Ovary (tissue), 9 donors: ENCODE results near the gene ABI3. TPM values are rescaled to one million over a fixed set of nuclear protein-coding genes. Genes with fewer than 3 reads are reported as not detected.
"Not testable (repeated sequence)": the region's sequence is repeated elsewhere in the genome, so short reads cannot be mapped to it uniquely, and the experiment has no call there.

Source experiments
- DNase-seq, 5 donors: peaks; one replicate each; pipeline ENCODE4 v3.0.0-alpha.2; 2019 to 2020
- H3K27ac ChIP-seq, 2 donors: fragments of 200-600 bp; one replicate each; pipeline versions ENCODE4 v1.5.1 to v1.8.0; 2019 to 2022
- H3K27me3 ChIP-seq: fragments of 200-600 bp; one replicate; pipeline ENCODE4 v1.8.0; 2022
- H3K36me3 ChIP-seq: fragments of 200-600 bp; sonication (generic); one replicate; pipeline ENCODE4 v1.5.1; 2019
- H3K4me1 ChIP-seq: one replicate; pipeline ENCODE4 v1.8.1; 2013; ENCODE audit warnings: mild to moderate bottlenecking, moderate library complexity; ENCODE audit not compliant: insufficient read depth
- H3K4me3 ChIP-seq: fragments of 200-600 bp; sonication (generic); one replicate; pipeline ENCODE4 v1.5.1; 2017
- H3K9me3 ChIP-seq, 2 donors: fragments of 200-600 bp in 1 of 2; sonication (generic) in 1 of 2; one replicate each; pipeline versions ENCODE4 v1.5.1 to v1.8.1; 2013 to 2019; ENCODE audit warnings: mild to moderate bottlenecking in 1 of 2, moderate library complexity in 1 of 2
- CTCF ChIP-seq, 3 donors: fragments of 450-650 bp in 2 of 3; fragments of 200-600 bp in 1 of 3; IDR thresholded peaks; one replicate each; pipeline versions ENCODE4 v1.5.1 to v1.8.0; 2016 to 2022; ENCODE audit warnings: antibody characterized with exemption in 3 of 3, mild to moderate bottlenecking in 1 of 3
- EP300 ChIP-seq: sonication (generic); formaldehyde crosslinking; IDR thresholded peaks from one replicate; pipeline ENCODE4 v1.6.1; 2017; ENCODE audit warnings: antibody characterized with exemption
- POLR2A ChIP-seq: fragments of 450-650 bp; IDR thresholded peaks from one replicate; pipeline ENCODE4 v1.6.1; 2017; ENCODE audit warnings: antibody characterized with exemption, mild to moderate bottlenecking, moderate library complexity
- WGBS, 3 donors: extraction: QIAGEN DNeasy Blood & Tissue Kit in 1 of 3; methylation state at CpG; one replicate each; pipeline versions ENCODE4 v1.1.5 to v1.1.7; 2013 to 2017; 5-methylcytosine and 5-hydroxymethylcytosine counted together
- intact Hi-C, 4 donors: fragments of 100-400 bp; cut with DNase I; formaldehyde crosslinking; loops; one replicate each; pipeline versions ENCODE4 v1.11.0 to v1.15.1; 2022 to 2023
- polyA plus RNA-seq, 2 donors: library from polyadenylated mRNA; stranded (reverse); fragments of 200-250 nt in 1 of 2; fragments of 350-450 nt in 1 of 2; fragmentation: Illumina TruSeq in 1 of 2; extraction: RNeasy Lipid Tissue Mini Kit (QIAGEN cat#74804) in 1 of 2; gene quantifications; one replicate each; pipeline ENCODE4 v1.2.3, GENCODE V29; 2013 to 2014
- total RNA-seq, 7 donors: library from RNA; depleted of rRNA in 2 of 7; stranded (reverse); fragments of >200 nt in 2 of 7; fragmentation: NEBNext Ultra II Directional in 3 of 7; extraction: Animal tissue kit (Norgen Biotek cat#: 25700) in 3 of 7; gene quantifications; one replicate each; pipeline versions ENCODE4 v1.1.0 to v1.2.4, GENCODE V29; 2016 to 2023
- donor health status: DM: no; HTN: no; CAD: no; lungs with moderate emphysema.
- donor health status: DM: no; HTN: no; CAD: no.
- donor health status: Bipolar disorder and iron deficiency.
- donor health status: DM: yes; HTN: yes; CAD: no.
- donor health status: DM: no; HTN: no; CAD: no.
- donor health status: DM: yes; HTN: yes; CAD: no.

The ABI3 gene
- total and polyA plus RNA-seq, 9 donors, result 2.3 to 6.7 (median 4.4) TPM

GRCh38 chr17:49168706-49169105, 41.8 kb upstream of the ABI3 start:
- 57 to 66% (median 60%) methylated on average over 9 of the region's 9 CpGs for WGBS, 3 donors
- DNase-seq, result no peak

GRCh38 chr17:49170216-49170615, 40.3 kb upstream of the ABI3 start:
- WGBS, 3 donors, result 61 to 80% (median 75%) methylated on average over 2 of the region's 2 CpGs
- H3K36me3 ChIP-seq, result no peaks in the 10 kb centered on the region
- intact Hi-C loops, result loop anchor here in 1 of 4 donors (10.0 kb wide), 1 partner anchor 55 kb away; no protein-coding TSS in a partner anchor
- no peak overlapping the region for H3K27ac ChIP-seq
- H3K4me1 ChIP-seq, result no peaks in the 10 kb centered on the region
- H3K9me3 ChIP-seq, result no peaks in the 10 kb centered on the region
- no peak for DNase-seq
- no peaks in the 10 kb centered on the region for H3K27me3 ChIP-seq
- no peak overlapping the region for H3K4me3 ChIP-seq
- TF ChIP-seq EP300, result no peak
- TF ChIP-seq CTCF (IDR thresholded peaks at IDR 0.05), result no peak
- TF ChIP-seq POLR2A, result no peak

More at GRCh38 chr17:49168706-49169105, 41.8 kb upstream of the ABI3 start:
- no peak overlapping the region for H3K4me3 ChIP-seq
- H3K4me1 ChIP-seq, result no peaks in the 10 kb centered on the region
- H3K27me3 ChIP-seq, result no peaks in the 10 kb centered on the region
- TF ChIP-seq EP300 (no peak), CTCF (IDR thresholded peaks at IDR 0.05) (no peak), POLR2A (no peak)
- H3K27ac ChIP-seq, result no peak overlapping the region
- no peaks in the 10 kb centered on the region for H3K36me3 ChIP-seq
- H3K9me3 ChIP-seq, result no peaks in the 10 kb centered on the region
- intact Hi-C loops, result no loop called here

- not testable (repeated sequence) for H3K4me3 ChIP-seq, H3K36me3 ChIP-seq, H3K27ac ChIP-seq, H3K9me3 ChIP-seq, DNase-seq, H3K4me1 ChIP-seq, H3K27me3 ChIP-seq
- 71 to 76% (median 75%) methylated on average over 3 of the region's 3 CpGs for WGBS, 3 donors
- intact Hi-C loops, result loop anchor here in 1 of 4 donors (10.0 kb wide), 1 partner anchor 54 kb away; no protein-coding TSS in a partner anchor
Observed at GRCh38 chr17:49170711-49171110, 39.8 kb upstream of the ABI3 start.

DNA sequence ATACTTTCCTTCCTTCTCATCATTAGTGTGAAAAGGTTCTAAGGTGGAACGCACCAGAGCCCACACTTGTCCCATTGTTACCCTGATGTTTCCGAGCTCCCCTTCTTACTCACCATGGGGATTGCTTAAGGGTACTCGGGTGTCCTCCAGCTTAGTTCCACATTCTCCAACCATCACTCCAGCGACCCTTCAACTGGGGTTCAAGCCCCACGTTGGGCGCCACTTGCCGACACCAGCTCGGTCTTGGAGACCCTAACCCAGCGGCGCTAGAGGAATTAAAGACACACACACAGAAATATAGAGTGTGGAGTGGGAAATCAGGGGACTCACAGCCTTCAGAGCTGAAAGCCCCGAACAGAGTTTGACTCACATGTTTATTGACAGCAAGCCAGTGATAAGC, 34.5 kb upstream of the ABI3 start:
- H3K4me3 ChIP-seq, H3K4me1 ChIP-seq, H3K27me3 ChIP-seq, DNase-seq, H3K9me3 ChIP-seq, H3K27ac ChIP-seq, H3K36me3 ChIP-seq: not testable (repeated sequence)
- WGBS, 3 donors, result 85 to 93% (median 88%) methylated on average over 11 of the region's 11 CpGs
- intact Hi-C loops, result loop anchor here in 1 of 4 donors (10.0 kb wide), 1 partner anchor 49 kb away; no protein-coding TSS in a partner anchor

- TF ChIP-seq EP300, result no peak
- no peak for TF ChIP-seq POLR2A
- TF ChIP-seq CTCF (IDR thresholded peaks at IDR 0.05), result peak in 1 of 3 donors; percentile 31
- Histone ChIP-seq H3K4me1 (no peaks in the 10 kb centered on the region), H3K27me3 (no peaks in the 10 kb centered on the region), H3K27ac (no peak overlapping the region), H3K9me3 (peaks cover 0 to 5% of the 10 kb centered on the region in 2 donors), H3K36me3 (no peaks in the 10 kb centered on the region), H3K4me3 (no peak overlapping the region)
- 8 to 14% (median 13%) methylated on average over 5 of the region's 5 CpGs for WGBS, 3 donors
- peak in 3 of 5 donors; percentile 37 to 50 (median 47) for DNase-seq
- intact Hi-C loops, result no loop called here
Observed at GRCh38 chr17:49180303-49180702, 30.2 kb upstream of the ABI3 start.
